ENCODE measurements around the gene KANK3. TPM values are rescaled to one million over a fixed set of nuclear protein-coding genes. Genes with fewer than 3 reads are reported as not detected.
"Not testable (repeated sequence)": the region's sequence is repeated elsewhere in the genome, so short reads cannot be mapped to it uniquely, and the experiment has no call there.

The KANK3 gene
- total RNA-seq, 2 experiments from 2014 or later = 0.11 to 0.22 TPM

DNA sequence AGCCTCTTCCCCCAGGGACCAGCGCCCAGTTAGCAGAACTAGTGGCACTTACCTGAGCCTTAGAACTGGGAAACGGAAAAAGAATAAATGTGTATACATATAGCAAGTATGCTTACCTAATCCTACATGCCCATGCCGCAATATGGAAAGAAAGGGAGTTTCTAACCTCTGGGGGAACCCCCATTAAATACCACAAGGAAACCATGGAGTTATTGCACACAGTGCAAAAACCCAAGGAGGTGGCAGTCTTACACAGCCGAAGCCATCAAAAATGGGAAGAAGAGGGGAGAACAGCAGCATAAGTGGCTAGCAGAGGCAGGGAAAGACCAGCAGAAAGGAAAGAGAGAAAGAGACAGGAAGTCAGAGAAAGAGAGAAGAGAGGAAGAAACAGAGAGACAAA lies 41.5 kb upstream of the KANK3 start:
- DNase-seq (ENCODE audit: low spot score); H3K9me2 ChIP-seq (ENCODE audit: insufficient read depth, low read length); H2AFZ ChIP-seq (ENCODE audit: low read length); H3K4me1 ChIP-seq (ENCODE audit: insufficient read depth, low read length, poor library complexity, severe bottlenecking); H3K79me2 ChIP-seq (ENCODE audit: insufficient read depth, low read depth, low read length); H3K36me3 ChIP-seq (ENCODE audit: insufficient read depth, low read length); H3K4me2 ChIP-seq (ENCODE audit: low read length); CTCF ChIA-PET (ENCODE audit: unreplicated experiment); H3K4me3 ChIP-seq (ENCODE audit: low read depth, low read length, poor library complexity, severe bottlenecking); H3K27ac ChIP-seq (ENCODE audit: low read depth, low read length, poor library complexity, severe bottlenecking); intact Hi-C loops (cut with micrococcal nuclease; ENCODE audit: unreplicated experiment); POLR2A ChIA-PET; H4K20me1 ChIP-seq (ENCODE audit: insufficient read depth, low read length); BruUV-seq (replicated peaks): not testable (repeated sequence)
- peaks cover 11% of the 10 kb centered on the region; the same call in 1 of the 2 replicates for H3K9me3 ChIP-seq (ENCODE audit: low read length)

DNA sequence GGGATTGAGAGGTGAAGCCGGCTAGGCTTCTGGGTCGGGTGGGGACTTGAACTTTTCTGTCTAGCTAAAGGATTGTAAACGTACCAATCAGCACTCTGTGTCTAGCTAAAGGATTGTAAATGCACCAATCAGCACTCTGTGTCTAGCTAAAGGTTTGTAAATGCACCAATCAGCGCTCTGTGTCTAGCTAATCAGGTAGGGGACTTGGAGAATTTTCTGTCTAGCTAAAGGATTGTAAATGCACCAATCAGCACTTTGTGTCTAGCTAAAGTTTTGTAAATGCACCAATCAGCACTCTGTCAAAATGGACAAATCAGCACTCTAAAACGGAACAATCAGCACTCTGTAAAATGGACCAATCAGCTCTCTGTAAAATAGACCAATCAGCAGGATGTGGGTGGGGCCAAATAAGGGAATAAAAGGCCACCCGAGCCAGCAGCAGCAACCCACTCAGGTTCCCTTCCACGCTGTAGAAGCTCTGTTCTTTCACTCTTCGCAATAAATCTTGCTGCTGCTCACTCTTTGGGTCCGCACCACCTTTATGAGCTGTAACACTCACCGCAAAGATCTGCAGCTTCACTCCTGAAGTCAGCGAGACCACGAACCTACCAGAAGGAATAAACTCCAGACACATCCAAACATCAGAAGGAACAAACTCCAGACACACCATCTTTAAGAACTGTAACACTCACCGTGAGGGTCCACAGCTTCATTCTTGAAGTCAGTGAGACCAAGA lies 36.3 kb upstream of the KANK3 start:
- H2AFZ ChIP-seq (ENCODE audit: low read length); H3K9me3 ChIP-seq (ENCODE audit: low read length); H3K27ac ChIP-seq (ENCODE audit: low read depth, low read length, poor library complexity, severe bottlenecking); H4K20me1 ChIP-seq (ENCODE audit: insufficient read depth, low read length); BruUV-seq (replicated peaks); H3K4me2 ChIP-seq (ENCODE audit: low read length); H3K36me3 ChIP-seq (ENCODE audit: insufficient read depth, low read length); H3K4me1 ChIP-seq (ENCODE audit: insufficient read depth, low read length, poor library complexity, severe bottlenecking); H3K4me3 ChIP-seq (ENCODE audit: low read depth, low read length, poor library complexity, severe bottlenecking); DNase-seq (ENCODE audit: low spot score); H3K79me2 ChIP-seq (ENCODE audit: insufficient read depth, low read depth, low read length); H3K9me2 ChIP-seq (ENCODE audit: insufficient read depth, low read length); intact Hi-C loops (cut with micrococcal nuclease; ENCODE audit: unreplicated experiment): not testable (repeated sequence)
- ChIA-PET CTCF (ENCODE audit: unreplicated experiment) (interaction anchor here (1.0 kb wide), 1 partner anchor 25 kb away, joined by 3 read pairs; no protein-coding TSS in a partner anchor), POLR2A (interaction anchor here (0.8 to 1.1 kb wide), 2 partner anchors 11 to 34 kb away, joined by 3 to 4 read pairs; partner anchors contain the start of genes MARCHF2 and RAB11B)

DNA sequence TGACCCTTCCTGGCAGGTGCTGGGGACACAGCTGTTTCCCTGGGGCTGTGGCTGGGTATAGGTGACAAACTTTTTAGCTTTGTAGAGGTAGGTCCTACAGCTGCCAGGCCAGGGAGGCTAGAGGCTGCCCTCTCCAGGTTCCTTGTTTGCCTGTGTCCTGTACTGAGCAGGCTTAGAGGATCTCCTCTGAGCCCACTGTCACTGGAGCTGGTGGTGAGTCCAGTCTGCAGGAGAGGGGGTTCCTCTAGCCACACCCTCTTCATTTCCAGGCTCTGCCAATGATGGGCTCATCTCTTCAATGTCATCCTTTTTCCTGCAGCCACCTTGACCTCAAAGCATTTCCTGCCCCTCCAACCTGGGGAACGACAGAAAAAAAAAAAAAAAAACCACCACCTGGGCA lies 34.5 kb upstream of the KANK3 start:
- H3K79me2 ChIP-seq (ENCODE audit: insufficient read depth, low read depth, low read length) = no peaks in the 10 kb centered on the region
- H3K9me2 ChIP-seq (ENCODE audit: insufficient read depth, low read length) = no peaks in the 10 kb centered on the region
- no peaks in the 10 kb centered on the region for H3K9me3 ChIP-seq (ENCODE audit: low read length)
- no peaks in the 10 kb centered on the region for H4K20me1 ChIP-seq (ENCODE audit: insufficient read depth, low read length)
- POLR2A ChIA-PET = no interaction called here
- no peaks in the 10 kb centered on the region for H3K4me1 ChIP-seq (ENCODE audit: insufficient read depth, low read length, poor library complexity, severe bottlenecking)
- H3K4me2 ChIP-seq (ENCODE audit: low read length) = no peak overlapping the region
- intact Hi-C loops (cut with micrococcal nuclease; ENCODE audit: unreplicated experiment) = no loop called here
- no TSS peak for BruUV-seq (replicated peaks)
- H3K27ac ChIP-seq (ENCODE audit: low read depth, low read length, poor library complexity, severe bottlenecking) = no peak overlapping the region
- H3K4me3 ChIP-seq (ENCODE audit: low read depth, low read length, poor library complexity, severe bottlenecking) = no peak overlapping the region
- no peak for DNase-seq (ENCODE audit: low spot score)
- CTCF ChIA-PET (ENCODE audit: unreplicated experiment) = interaction anchor here (0.6 kb wide), 1 partner anchor 204 kb away, joined by 4 read pairs; no protein-coding TSS in a partner anchor
- H3K36me3 ChIP-seq (ENCODE audit: insufficient read depth, low read length) = no peaks in the 10 kb centered on the region
- H2AFZ ChIP-seq (ENCODE audit: low read length) = no peak overlapping the region
- no peak for TF ChIP-seq EZH2phosphoT487 (IDR thresholded peaks at IDR 0.05; ENCODE audit: borderline replicate concordance, low read depth, low read length)
- TF ChIP-seq, protein P1, sequence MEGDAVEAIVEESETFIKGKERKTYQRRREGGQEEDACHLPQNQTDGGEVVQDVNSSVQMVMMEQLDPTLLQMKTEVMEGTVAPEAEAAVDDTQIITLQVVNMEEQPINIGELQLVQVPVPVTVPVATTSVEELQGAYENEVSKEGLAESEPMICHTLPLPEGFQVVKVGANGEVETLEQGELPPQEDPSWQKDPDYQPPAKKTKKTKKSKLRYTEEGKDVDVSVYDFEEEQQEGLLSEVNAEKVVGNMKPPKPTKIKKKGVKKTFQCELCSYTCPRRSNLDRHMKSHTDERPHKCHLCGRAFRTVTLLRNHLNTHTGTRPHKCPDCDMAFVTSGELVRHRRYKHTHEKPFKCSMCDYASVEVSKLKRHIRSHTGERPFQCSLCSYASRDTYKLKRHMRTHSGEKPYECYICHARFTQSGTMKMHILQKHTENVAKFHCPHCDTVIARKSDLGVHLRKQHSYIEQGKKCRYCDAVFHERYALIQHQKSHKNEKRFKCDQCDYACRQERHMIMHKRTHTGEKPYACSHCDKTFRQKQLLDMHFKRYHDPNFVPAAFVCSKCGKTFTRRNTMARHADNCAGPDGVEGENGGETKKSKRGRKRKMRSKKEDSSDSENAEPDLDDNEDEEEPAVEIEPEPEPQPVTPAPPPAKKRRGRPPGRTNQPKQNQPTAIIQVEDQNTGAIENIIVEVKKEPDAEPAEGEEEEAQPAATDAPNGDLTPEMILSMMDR (conservative IDR thresholded peaks at IDR 0.05; ENCODE audit: low read length) = no peak

DNA sequence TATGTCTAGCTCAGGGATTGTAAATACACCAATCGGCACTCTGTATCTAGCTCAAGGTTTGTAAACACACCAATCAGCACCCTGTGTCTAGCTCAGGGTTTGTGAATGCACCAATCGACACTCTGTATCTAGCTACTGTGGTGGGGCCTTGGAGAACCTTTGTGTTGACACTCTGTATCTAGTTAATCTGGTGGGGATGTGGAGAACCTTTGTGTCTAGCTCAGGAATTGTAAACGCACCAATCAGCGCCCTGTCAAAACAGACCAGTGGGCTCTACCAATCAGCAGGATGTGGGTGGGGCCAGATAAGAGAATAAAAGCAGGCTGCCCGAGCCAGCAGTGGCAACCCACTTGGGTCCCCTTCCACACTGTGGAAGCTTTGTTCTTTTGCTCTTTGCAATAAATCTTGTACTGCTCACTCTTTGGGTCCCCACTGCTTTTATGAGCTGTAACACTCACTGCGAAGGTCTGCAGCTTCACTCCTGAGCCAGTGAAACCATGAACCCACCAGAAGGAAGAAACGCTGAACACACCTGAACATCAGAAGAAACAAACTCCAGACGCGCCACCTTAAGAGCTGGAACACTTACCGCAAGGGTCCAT lies 33.4 kb upstream of the KANK3 start:
- H3K36me3 ChIP-seq (ENCODE audit: insufficient read depth, low read length); H3K4me1 ChIP-seq (ENCODE audit: insufficient read depth, low read length, poor library complexity, severe bottlenecking); H4K20me1 ChIP-seq (ENCODE audit: insufficient read depth, low read length); H2AFZ ChIP-seq (ENCODE audit: low read length); DNase-seq (ENCODE audit: low spot score); H3K27ac ChIP-seq (ENCODE audit: low read depth, low read length, poor library complexity, severe bottlenecking); H3K9me3 ChIP-seq (ENCODE audit: low read length); POLR2A ChIA-PET; H3K4me2 ChIP-seq (ENCODE audit: low read length); H3K79me2 ChIP-seq (ENCODE audit: insufficient read depth, low read depth, low read length); BruUV-seq (replicated peaks); CTCF ChIA-PET (ENCODE audit: unreplicated experiment); H3K9me2 ChIP-seq (ENCODE audit: insufficient read depth, low read length); H3K4me3 ChIP-seq (ENCODE audit: low read depth, low read length, poor library complexity, severe bottlenecking); intact Hi-C loops (cut with micrococcal nuclease; ENCODE audit: unreplicated experiment): not testable (repeated sequence)

DNA sequence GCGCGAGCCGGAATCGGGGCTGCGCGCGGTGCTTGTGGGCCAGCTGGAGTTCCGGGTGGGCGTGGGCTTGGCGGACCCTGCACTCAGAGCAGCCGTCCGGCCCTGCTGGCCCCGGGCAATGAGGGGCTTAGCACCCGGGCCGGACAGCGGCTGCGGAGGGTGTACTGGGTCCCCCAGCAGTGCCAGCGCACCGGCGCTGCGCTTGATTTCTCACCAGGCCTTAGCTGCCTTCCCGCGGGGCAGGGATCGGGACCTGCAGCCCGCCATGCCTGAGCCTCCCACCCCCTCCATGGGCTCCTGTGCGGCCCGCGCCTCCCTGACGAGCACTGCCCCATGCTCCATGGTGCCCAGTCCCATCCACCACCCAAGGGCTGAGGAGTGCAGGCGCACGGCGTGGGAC lies 32.7 kb upstream of the KANK3 start:
- H3K27ac ChIP-seq (ENCODE audit: low read depth, low read length, poor library complexity, severe bottlenecking); POLR2A ChIA-PET; H3K4me1 ChIP-seq (ENCODE audit: insufficient read depth, low read length, poor library complexity, severe bottlenecking); H3K79me2 ChIP-seq (ENCODE audit: insufficient read depth, low read depth, low read length); BruUV-seq (replicated peaks); H3K9me3 ChIP-seq (ENCODE audit: low read length); H4K20me1 ChIP-seq (ENCODE audit: insufficient read depth, low read length); H3K4me2 ChIP-seq (ENCODE audit: low read length); intact Hi-C loops (cut with micrococcal nuclease; ENCODE audit: unreplicated experiment); CTCF ChIA-PET (ENCODE audit: unreplicated experiment); DNase-seq (ENCODE audit: low spot score); H3K4me3 ChIP-seq (ENCODE audit: low read depth, low read length, poor library complexity, severe bottlenecking); H2AFZ ChIP-seq (ENCODE audit: low read length); H3K9me2 ChIP-seq (ENCODE audit: insufficient read depth, low read length); H3K36me3 ChIP-seq (ENCODE audit: insufficient read depth, low read length): not testable (repeated sequence)
